Measurements from ENCODE around the gene WDR83.

- TF ChIP-seq POLR2A (IDR thresholded peaks at IDR 0.05; ENCODE audit: low read depth, low read length) = no peak
- TF ChIP-seq CTCF (IDR thresholded peaks at IDR 0.05; ENCODE audit: extremely low read depth in 1 of 2, insufficient read depth in 1 of 2, low read depth in 1 of 2, low read length in 2 of 2) = no peak
- no peak for TF ChIP-seq POLR2AphosphoS5 (IDR thresholded peaks at IDR 0.05; ENCODE audit: insufficient read depth, low read depth, low read length)
- no peak for TF ChIP-seq EZH2 (IDR thresholded peaks at IDR 0.05; ENCODE audit: borderline replicate concordance, low read depth, low read length, severe bottlenecking)
- TF ChIP-seq MYC (IDR thresholded peaks at IDR 0.05; ENCODE audit: low read depth, low read length) = no peak
- TF ChIP-seq MAX (IDR thresholded peaks at IDR 0.05; ENCODE audit: insufficient read depth, insufficient read length) = no peak
Measured at GRCh38 chr19:12720296-12720695, 53.7 kb downstream of the WDR83 start.
